C4-2B (cell line): ENCODE measurements around the gene MAML3.

Experiments used
- CTCF ChIP-seq: fragments of 450-650 bp; conservative IDR thresholded peaks from 2 replicates; pipeline ENCODE4 v1.5.1; 2017; ENCODE audit warnings: mild to moderate bottlenecking
- ZFX ChIP-seq: fragments of 450-650 bp; IDR thresholded peaks from 2 replicates; pipeline ENCODE4 v1.6.1; 2017

GRCh38 chr4:139763672-139764071 is 390.3 kb downstream of the MAML3 start:
- TF ChIP-seq CTCF, result no peak
- no peak for TF ChIP-seq ZFX
